PC-9 (cell line): ENCODE measurements around the gene C9. TPM values are rescaled to one million over a fixed set of nuclear protein-coding genes. Genes with fewer than 3 reads are reported as not detected.

Source experiments
- BruUV-seq: library from RNA; stranded (reverse); fragments of 400-500 nt; replicated peaks from 2 replicates; lab custom pipeline; 2021; lab: Mats Ljungman, UMichigan
- CTCF ChIA-PET: fragments of 300-600 bp; sonication (Branson Sonifier 250); formaldehyde crosslinking; loops from one replicate; lab custom pipeline; 2022; ENCODE audit warnings: antibody characterized with exemption; lab: Charles Lee
- POLR2A ChIA-PET: fragments of 300-600 bp; sonication (Branson Sonifier 250); formaldehyde crosslinking; loops from one replicate; lab custom pipeline; 2022; ENCODE audit warnings: antibody characterized with exemption; ENCODE audit not compliant: unreplicated experiment; lab: Charles Lee
- DNase-seq, 2 experiments: peaks; one replicate each; pipeline versions ENCODE4 v3.0.0 to v3.0.0-alpha.2; 2015 to 2022; ENCODE audit warnings: mixed read lengths in 1 of 2
- H2AFZ ChIP-seq: fragments of 200-600 bp; sonication (generic); 2 replicates; pipeline ENCODE4 v1.8.1; 2017; ENCODE audit warnings: antibody characterized with exemption
- H3F3A ChIP-seq: fragments of 200-600 bp; sonication (generic); 2 replicates; pipeline ENCODE4 v1.8.1; 2017; ENCODE audit warnings: antibody characterized with exemption, mild to moderate bottlenecking, low read depth; ENCODE audit not compliant: insufficient read depth
- H3K27ac ChIP-seq: fragments of 200-600 bp; sonication (generic); 2 replicates; pipeline ENCODE4 v1.6.1; 2016; ENCODE audit warnings: mixed run types
- H3K27me3 ChIP-seq: fragments of 200-600 bp; sonication (generic); 2 replicates; pipeline ENCODE4 v1.6.1; 2016; ENCODE audit warnings: low read depth, mixed run types; ENCODE audit not compliant: insufficient read depth
- H3K36me3 ChIP-seq: fragments of 200-600 bp; sonication (generic); 2 replicates; pipeline ENCODE4 v1.6.1; 2016; ENCODE audit warnings: low read depth, mixed run types
- H3K4me1 ChIP-seq: fragments of 200-600 bp; sonication (generic); replicated peaks from 2 replicates; pipeline ENCODE4 v1.6.1; 2016; ENCODE audit warnings: mixed run types; ENCODE audit not compliant: insufficient read depth
- H3K4me2 ChIP-seq: fragments of 200-600 bp; sonication (generic); 2 replicates; pipeline ENCODE4 v1.6.1; 2017; ENCODE audit warnings: mixed run types
- H3K4me3 ChIP-seq: fragments of 200-600 bp; sonication (generic); 2 replicates; pipeline ENCODE4 v1.6.1; 2016; ENCODE audit warnings: mixed run types
- H3K79me2 ChIP-seq: fragments of 200-600 bp; sonication (generic); 2 replicates; pipeline ENCODE4 v1.6.1; 2017; ENCODE audit warnings: low read depth, mixed run types
- H3K9me2 ChIP-seq: fragments of 200-600 bp; sonication (generic); 2 replicates; pipeline ENCODE4 v1.8.1; 2017; ENCODE audit warnings: mild to moderate bottlenecking; ENCODE audit not compliant: insufficient read depth
- H3K9me3 ChIP-seq: fragments of 200-600 bp; sonication (generic); 2 replicates; pipeline ENCODE4 v1.8.1; 2016; ENCODE audit warnings: low read depth; ENCODE audit not compliant: insufficient read depth
- H4K20me1 ChIP-seq: fragments of 200-600 bp; sonication (generic); 2 replicates; pipeline ENCODE4 v1.8.1; 2017; ENCODE audit not compliant: insufficient read depth
- EZH2 ChIP-seq: fragments of 200-600 bp; sonication (generic); IDR thresholded peaks from 2 replicates; pipeline ENCODE4 v1.8.0; 2017; ENCODE audit warnings: antibody characterized with exemption, low read depth
- intact Hi-C: fragments of 100-400 bp; cut with micrococcal nuclease; formaldehyde crosslinking; loops from one replicate; pipeline ENCODE4 v1.10.0; 2022; ENCODE audit not compliant: unreplicated experiment
- total RNA-seq: library from RNA; stranded (reverse); gene quantifications from 2 replicates; pipeline ENCODE4 v1.2.3, GENCODE V29; 2021
- TF ChIP-seq, protein P1 (sequence below): fragments of 200-600 bp; sonication (generic); conservative IDR thresholded peaks from 2 replicates; pipeline ENCODE4 v1.6.1; 2017; ENCODE audit warnings: mixed run types, antibody characterized with exemption, mild to moderate bottlenecking, moderate library complexity

The C9 gene
- total RNA-seq, 1 experiment from 2014 or later: not detected

- H4K20me1 ChIP-seq: no peaks in the 10 kb centered on the region
- BruUV-seq: TSS peak; percentile 61
- H3K79me2 ChIP-seq: no peaks in the 10 kb centered on the region
- H3K36me3 ChIP-seq: no peaks in the 10 kb centered on the region; the same call in 1 of the 2 replicates
- H3K9me3 ChIP-seq: peaks cover 9% of the 10 kb centered on the region; the same call in 1 of the 2 replicates
- TF ChIP-seq, protein P1, sequence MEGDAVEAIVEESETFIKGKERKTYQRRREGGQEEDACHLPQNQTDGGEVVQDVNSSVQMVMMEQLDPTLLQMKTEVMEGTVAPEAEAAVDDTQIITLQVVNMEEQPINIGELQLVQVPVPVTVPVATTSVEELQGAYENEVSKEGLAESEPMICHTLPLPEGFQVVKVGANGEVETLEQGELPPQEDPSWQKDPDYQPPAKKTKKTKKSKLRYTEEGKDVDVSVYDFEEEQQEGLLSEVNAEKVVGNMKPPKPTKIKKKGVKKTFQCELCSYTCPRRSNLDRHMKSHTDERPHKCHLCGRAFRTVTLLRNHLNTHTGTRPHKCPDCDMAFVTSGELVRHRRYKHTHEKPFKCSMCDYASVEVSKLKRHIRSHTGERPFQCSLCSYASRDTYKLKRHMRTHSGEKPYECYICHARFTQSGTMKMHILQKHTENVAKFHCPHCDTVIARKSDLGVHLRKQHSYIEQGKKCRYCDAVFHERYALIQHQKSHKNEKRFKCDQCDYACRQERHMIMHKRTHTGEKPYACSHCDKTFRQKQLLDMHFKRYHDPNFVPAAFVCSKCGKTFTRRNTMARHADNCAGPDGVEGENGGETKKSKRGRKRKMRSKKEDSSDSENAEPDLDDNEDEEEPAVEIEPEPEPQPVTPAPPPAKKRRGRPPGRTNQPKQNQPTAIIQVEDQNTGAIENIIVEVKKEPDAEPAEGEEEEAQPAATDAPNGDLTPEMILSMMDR: no peak
- no peak for TF ChIP-seq EZH2
- CTCF ChIA-PET: interaction anchor here (0.6 to 2.2 kb wide), 7 partner anchors 14 to 1986 kb away, joined by 3 to 16 read pairs (median 5); partner anchors contain the start of gene DAB2
- peaks cover 15% of the 10 kb centered on the region for H3F3A ChIP-seq
- no peak overlapping the region for H3K4me3 ChIP-seq
- peak; percentile 60 to 97 for DNase-seq
- no peaks in the 10 kb centered on the region for H3K27me3 ChIP-seq
- intact Hi-C loops: loop anchor here (1.0 kb wide), 1 partner anchor 25 kb away; the partner anchor contains the start of gene DAB2
- POLR2A ChIA-PET: interaction anchor here (0.5 to 1.1 kb wide), 6 partner anchors 24 to 1505 kb away, joined by 3 to 22 read pairs (median 6); partner anchors contain the start of gene DAB2
- H2AFZ ChIP-seq: peak overlapping the region; percentile 24
- H3K27ac ChIP-seq: peak overlapping the region; percentile 90
- H3K4me2 ChIP-seq: peak overlapping the region; percentile 26
- H3K4me1 ChIP-seq: peaks cover 31% of the 10 kb centered on the region
- no peaks in the 10 kb centered on the region for H3K9me2 ChIP-seq
These were observed 35.1 kb upstream of the C9 start for GRCh38 chr5:39399135-39400036.

GRCh38 chr5:39396843-39397242, 32.5 kb upstream of the C9 start:
- no peaks in the 10 kb centered on the region; the same call in 1 of the 2 replicates for H3K36me3 ChIP-seq
- no peaks in the 10 kb centered on the region for H3K9me2 ChIP-seq
- CTCF ChIA-PET: no interaction called here
- no peaks in the 10 kb centered on the region for H3K27me3 ChIP-seq
- no peak overlapping the region for H3K27ac ChIP-seq
- no peak overlapping the region for H3K4me3 ChIP-seq
- TF ChIP-seq, protein P1: no peak
- TF ChIP-seq EZH2: no peak
- peaks cover 6% of the 10 kb centered on the region; the same call in 1 of the 2 replicates for H3K9me3 ChIP-seq
- H3F3A ChIP-seq: peaks cover 15% of the 10 kb centered on the region
- no peaks in the 10 kb centered on the region for H3K79me2 ChIP-seq
- POLR2A ChIA-PET: interaction anchor here (0.5 to 0.7 kb wide), 2 partner anchors 13 to 146 kb away, joined by 3 to 7 read pairs; no protein-coding TSS in a partner anchor
- intact Hi-C loops: no loop called here
- no peaks in the 10 kb centered on the region for H4K20me1 ChIP-seq
- H2AFZ ChIP-seq: no peak overlapping the region
- DNase-seq: no peak
- no peak overlapping the region for H3K4me2 ChIP-seq
- peaks cover 31% of the 10 kb centered on the region for H3K4me1 ChIP-seq
- BruUV-seq: no TSS peak

DNA sequence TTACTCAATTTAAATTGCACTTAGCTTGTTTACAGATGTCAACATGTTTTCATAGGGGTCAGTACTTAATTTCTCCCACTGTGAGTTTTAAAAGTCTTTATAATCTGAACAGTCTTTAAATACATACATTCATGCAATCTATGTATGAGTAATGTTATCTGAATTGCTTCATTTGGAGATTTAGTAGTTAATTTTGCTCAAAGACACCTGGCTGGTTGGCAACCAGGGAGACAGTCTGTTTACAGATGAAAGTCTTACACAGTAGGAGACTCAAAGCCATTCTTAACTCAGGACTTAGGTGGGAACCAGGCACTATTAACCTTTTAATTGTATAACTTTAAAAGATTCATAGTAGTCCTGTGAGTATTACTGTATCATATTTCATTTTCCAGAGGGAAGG, 31.2 kb upstream of the C9 start:
- Histone ChIP-seq H3K9me2 (no peaks in the 10 kb centered on the region), H3K27me3 (no peaks in the 10 kb centered on the region), H3K4me3 (no peak overlapping the region), H3K36me3 (no peaks in the 10 kb centered on the region; the same call in 1 of the 2 replicates), H3K79me2 (no peaks in the 10 kb centered on the region), H4K20me1 (no peaks in the 10 kb centered on the region), H3K9me3 (peaks cover 6% of the 10 kb centered on the region; the same call in 1 of the 2 replicates), H2AFZ (peak overlapping the region; percentile 64), H3K4me2 (peak overlapping the region; percentile 45), H3K27ac (peak overlapping the region; percentile 60), H3F3A (peaks cover 15% of the 10 kb centered on the region), H3K4me1 (peaks cover 31% of the 10 kb centered on the region)
- TF ChIP-seq, protein P1: no peak
- no peak for TF ChIP-seq EZH2
- no TSS peak for BruUV-seq
- intact Hi-C loops: no loop called here
- ChIA-PET CTCF (interaction anchor here (0.6 to 1.8 kb wide), 2 partner anchors 19 to 349 kb away, joined by 3 to 10 read pairs; no protein-coding TSS in a partner anchor), POLR2A (no interaction called here)
- no peak for DNase-seq
